ENCODE measurements around the gene KDM3A. TPM values are rescaled to one million over a fixed set of nuclear protein-coding genes. Genes with fewer than 3 reads are reported as not detected.

Gene KDM3A
- total and polyA plus RNA-seq, 2 of the 8 experiments (the other 6 are each of a cell fraction or from before 2014, with no cell fraction given) = 15.8 to 29.2 TPM

DNA sequence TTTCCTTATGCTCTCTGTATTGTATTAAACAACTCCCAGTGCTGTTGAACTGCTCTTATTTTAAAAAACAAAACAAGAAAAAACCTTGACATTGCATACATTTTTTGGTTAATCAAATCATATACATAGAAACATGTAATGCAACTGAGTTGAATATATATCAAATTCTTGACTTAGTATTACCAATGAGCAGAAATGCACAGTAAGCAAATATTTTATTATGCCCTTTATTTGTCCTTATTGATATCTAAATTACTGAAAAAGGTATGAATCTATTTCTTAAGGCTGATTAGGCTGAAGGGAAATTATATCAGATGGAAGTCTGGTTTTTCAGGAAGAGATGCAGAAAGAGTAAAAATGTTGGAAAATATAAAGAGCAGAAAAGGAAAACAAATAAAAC is 6.9 kb upstream of the KDM3A start:
- ChIA-PET POLR2A (ENCODE audit: partially characterized antibody) (no interaction called here), CTCF (ENCODE audit: partially characterized antibody) (no interaction called here)
- no peak for TF ChIP-seq CBX8 (IDR thresholded peaks at IDR 0.05; ENCODE audit: borderline replicate concordance, low read depth, low read length)
- no peak for TF ChIP-seq TAF1 (IDR thresholded peaks at IDR 0.05; ENCODE audit: low read depth, low read length)
- no peak for TF ChIP-seq EGR1 (IDR thresholded peaks at IDR 0.05; ENCODE audit: borderline replicate concordance, low read depth, low read length)
- TF ChIP-seq MAFK (IDR thresholded peaks at IDR 0.05; ENCODE audit: low read depth, low read length) = peak; percentile 16; the same call in 1 of the 2 replicates
- Histone ChIP-seq H2BK5ac (ENCODE audit: low read depth, low read length) (no peak overlapping the region), H2BK12ac (ENCODE audit: low read depth, low read length) (no peak overlapping the region), H3K4me3 (ENCODE audit: extremely low read depth in 1 of 4, insufficient read depth in 2 of 4, low read depth in 3 of 4, low read length in 4 of 4) (no peak overlapping the region), H3K4me1 (replicated peaks in 1 of 4; ENCODE audit: control insufficient read depth in 3 of 4, insufficient read depth in 4 of 4, low read length in 3 of 4) (no peaks in the 10 kb centered on the region), H3K14ac (ENCODE audit: insufficient read length) (no peak overlapping the region), H3K27ac (ENCODE audit: low read depth, low read length) (no peak overlapping the region), H3K9ac (replicated peaks in 1 of 4; ENCODE audit: extremely low read depth in 1 of 4, low read depth in 3 of 4, low read length in 3 of 4) (no peak overlapping the region), H4K20me1 (replicated peaks in 1 of 2; ENCODE audit: control insufficient read depth in 1 of 2, insufficient read depth in 2 of 2, low read length in 2 of 2) (no peaks in the 10 kb centered on the region), H3K18ac (ENCODE audit: extremely low read depth, low read length) (no peak overlapping the region), H4K5ac (ENCODE audit: insufficient read length, low read depth, low read length) (no peak overlapping the region), H3K79me1 (ENCODE audit: low read depth, low read length) (no peaks in the 10 kb centered on the region), H3K36me3 (ENCODE audit: control insufficient read depth in 2 of 4, insufficient read depth in 4 of 4, low read length in 3 of 4) (peaks cover 0 to 5% (median 0%) of the 10 kb centered on the region in 4 experiments; a peak in 1 of 8 replicates), H3K4ac (replicated peaks; ENCODE audit: insufficient read length, low read depth, low read length) (no peak overlapping the region), H3K9me3 (ENCODE audit: insufficient read depth in 2 of 2, low read depth in 1 of 2, low read length in 1 of 2) (peaks cover 0 to 13% of the 10 kb centered on the region in 2 experiments; a peak in 2 of 4 replicates), H3K23me2 (ENCODE audit: low read depth, low read length) (no peaks in the 10 kb centered on the region), H3K23ac (ENCODE audit: insufficient read length) (no peak overlapping the region), H3K27me3 (replicated peaks in 1 of 4; ENCODE audit: control insufficient read depth in 3 of 4, extremely low read depth in 1 of 4, insufficient read depth in 3 of 4, low read length in 3 of 4) (no peaks in the 10 kb centered on the region; a peak in 1 of 7 replicates), H2AK5ac (ENCODE audit: low read depth, low read length) (no peak overlapping the region), H4K91ac (replicated peaks; ENCODE audit: insufficient read length, low read length) (no peak overlapping the region), H4K8ac (ENCODE audit: extremely low read depth, insufficient read depth, low read length) (no peak overlapping the region), H2BK15ac (ENCODE audit: low read length) (no peak overlapping the region), H2BK20ac (ENCODE audit: low read length) (no peak overlapping the region), H3K79me2 (ENCODE audit: control insufficient read depth in 1 of 2, insufficient read depth in 2 of 2, low read length in 2 of 2) (no peaks in the 10 kb centered on the region), H2AFZ (ENCODE audit: low read length) (no peak overlapping the region), H3K56ac (replicated peaks; ENCODE audit: insufficient read length, low read depth, low read length) (no peak overlapping the region), H2BK120ac (replicated peaks; ENCODE audit: low read depth, low read length) (no peak overlapping the region), H3K4me2 (ENCODE audit: insufficient read depth in 1 of 2, low read depth in 2 of 2, low read length in 2 of 2) (no peak overlapping the region)
- DNase-seq (ENCODE audit: low read depth in 1 of 2, low spot score in 2 of 2) (no peak), FAIRE-seq (no peak)
